LNCAP (cell line): Measurements from ENCODE around the gene STX18.

Source experiments
- CTCF ChIP-seq: fragments of 450-650 bp; IDR thresholded peaks from 2 replicates; pipeline ENCODE4 v1.5.1; 2017; ENCODE audit warnings: mild to moderate bottlenecking

STX18 gene

GRCh38 chr4:4426511-4427120, 115.2 kb downstream of the STX18 start:
- no peak for TF ChIP-seq CTCF

GRCh38 chr4:4425696-4426095, 116.2 kb downstream of the STX18 start:
- TF ChIP-seq CTCF, result no peak

- TF ChIP-seq CTCF, result no peak
Measured at GRCh38 chr4:4425119-4425690, 116.6 kb downstream of the STX18 start.

GRCh38 chr4:4424499-4425115, 117.2 kb downstream of the STX18 start:
- TF ChIP-seq CTCF, result no peak

- TF ChIP-seq CTCF, result no peak
Measured at GRCh38 chr4:4423706-4424498, 117.9 kb downstream of the STX18 start.

GRCh38 chr4:4422856-4423499, 118.9 kb downstream of the STX18 start:
- no peak for TF ChIP-seq CTCF

GRCh38 chr4:4421356-4421755, 120.5 kb downstream of the STX18 start:
- TF ChIP-seq CTCF, result no peak
